SH-SY5Y (cell line): Measurements from ENCODE around the gene ITFG1.

Source experiments
- GATA2 ChIP-seq: IDR thresholded peaks from 2 replicates; pipeline ENCODE4 v1.6.1; 2011; ENCODE audit warnings: mild to moderate bottlenecking, low read depth, low read length
- GATA3 ChIP-seq: IDR thresholded peaks from 2 replicates; pipeline ENCODE4 v1.6.1; 2011; ENCODE audit warnings: low read depth, mild to moderate bottlenecking, low read length, moderate library complexity

Gene ITFG1

DNA sequence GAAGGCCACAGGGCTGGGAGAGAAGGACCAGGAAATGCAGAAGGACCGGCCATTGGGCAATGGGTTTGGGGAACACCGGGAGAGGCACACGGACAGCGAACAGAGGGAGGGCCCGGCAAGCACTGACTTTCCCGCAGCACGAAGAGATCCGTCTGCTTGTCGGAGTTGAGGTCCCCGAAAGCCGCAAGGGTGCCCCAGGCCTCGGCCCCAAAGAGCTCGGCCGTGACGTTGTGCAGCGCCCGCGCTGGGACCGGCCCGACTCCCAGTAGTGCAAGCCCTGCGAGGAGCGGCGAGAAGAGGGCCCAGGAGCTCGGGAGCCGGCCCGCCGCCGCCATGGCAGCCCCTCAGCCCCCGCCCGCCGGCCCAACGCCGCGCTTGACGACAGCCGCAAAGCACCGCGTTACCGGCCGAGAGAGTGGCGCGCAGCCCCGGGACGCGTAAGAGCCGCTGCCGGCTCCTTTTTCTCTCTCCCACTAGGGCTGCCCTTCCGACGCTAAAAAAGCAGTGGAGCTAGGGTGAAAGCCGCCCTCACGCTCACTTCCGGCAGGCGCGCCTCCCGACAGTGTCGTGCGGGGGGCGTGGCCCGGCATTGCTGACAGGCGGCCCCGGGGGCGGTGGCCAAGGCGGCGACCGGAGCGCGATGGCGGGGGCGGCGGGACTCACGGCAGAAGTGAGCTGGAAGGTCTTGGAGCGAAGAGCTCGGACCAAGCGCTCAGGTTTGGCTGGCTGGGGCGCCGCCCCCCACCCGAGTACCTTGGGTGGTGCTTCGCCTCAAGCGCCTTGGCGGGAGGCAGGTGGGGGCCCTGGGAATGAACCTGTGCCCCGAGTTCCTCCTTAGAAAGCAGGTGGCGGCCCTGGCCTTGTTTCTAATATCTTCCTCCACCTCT, at the start of gene ITFG1, which contains the start of gene PHKB:
Gene ITFG1, minus strand, starts transcription at position 353 of the 887 bp plus-strand sequence. Its CDS starts 18 bp downstream, at position 335.
Gene PHKB, plus strand, starts transcription at position 621 of the 887 bp plus-strand sequence. Its CDS starts 20 bp downstream, at position 641.
- TF ChIP-seq GATA3 = no peak
- TF ChIP-seq GATA2 = no peak

DNA sequence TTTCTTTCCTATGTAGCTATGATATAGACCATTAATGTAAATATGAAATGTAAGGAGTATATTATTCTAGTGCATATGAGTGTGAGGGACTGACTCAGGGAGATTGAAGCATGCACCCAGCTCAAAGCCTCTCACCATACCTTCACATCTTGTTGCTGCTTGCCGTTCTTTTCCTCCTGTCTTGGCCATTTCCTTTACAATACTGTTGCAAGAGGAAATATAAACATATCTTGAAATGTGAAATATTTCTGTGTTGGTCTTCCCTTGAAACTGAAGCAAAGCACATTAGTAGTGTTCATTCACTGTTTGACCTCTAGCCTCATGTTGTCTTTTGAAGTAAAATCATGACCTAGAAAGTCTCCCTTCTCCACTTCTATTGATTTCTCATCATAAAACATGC, 46.8 kb upstream of the ITFG1 start:
- TF ChIP-seq GATA3 (no peak), GATA2 (no peak)

DNA sequence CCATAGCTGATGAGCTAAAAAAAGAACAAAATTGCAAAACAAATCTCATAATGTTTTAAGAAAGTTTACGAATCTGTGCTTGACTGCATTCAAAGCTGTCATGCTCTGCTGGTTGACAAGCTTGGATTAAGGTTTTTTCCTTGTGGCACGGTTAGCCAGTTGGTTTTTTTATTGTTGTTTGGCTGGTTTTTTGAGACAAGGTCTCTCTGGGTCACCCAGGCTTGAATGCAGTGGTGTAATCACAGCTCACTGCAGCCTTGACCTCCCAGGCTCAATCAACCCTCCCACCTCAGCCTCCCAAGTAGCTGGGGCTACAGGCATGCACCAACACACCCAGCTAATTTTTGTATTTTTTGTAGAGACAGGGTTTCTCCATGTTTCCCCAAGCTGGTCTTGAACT, 45.9 kb upstream of the ITFG1 start:
- TF ChIP-seq GATA3 = no peak
- TF ChIP-seq GATA2 = no peak

DNA sequence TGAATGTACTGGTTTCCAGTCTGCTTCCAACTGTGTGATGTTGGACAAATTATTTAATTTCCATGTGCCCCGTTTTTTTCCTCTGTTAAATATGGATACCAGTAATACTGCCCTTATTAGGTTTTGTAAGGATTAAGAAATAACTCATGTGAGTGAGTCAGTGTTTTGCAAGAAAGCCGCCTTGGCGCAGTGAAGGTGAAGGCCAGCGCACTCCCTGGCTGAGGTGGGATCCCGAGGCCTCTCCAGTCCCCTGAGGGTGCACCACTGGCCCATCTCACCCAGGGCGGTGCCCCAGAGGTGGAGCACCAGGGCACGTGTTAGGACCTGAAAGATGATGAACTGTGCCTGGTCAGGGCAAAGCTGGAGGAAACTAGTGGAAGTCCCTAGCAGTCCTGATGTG, 43.7 kb upstream of the ITFG1 start:
- TF ChIP-seq GATA3 (no peak), GATA2 (no peak)

DNA sequence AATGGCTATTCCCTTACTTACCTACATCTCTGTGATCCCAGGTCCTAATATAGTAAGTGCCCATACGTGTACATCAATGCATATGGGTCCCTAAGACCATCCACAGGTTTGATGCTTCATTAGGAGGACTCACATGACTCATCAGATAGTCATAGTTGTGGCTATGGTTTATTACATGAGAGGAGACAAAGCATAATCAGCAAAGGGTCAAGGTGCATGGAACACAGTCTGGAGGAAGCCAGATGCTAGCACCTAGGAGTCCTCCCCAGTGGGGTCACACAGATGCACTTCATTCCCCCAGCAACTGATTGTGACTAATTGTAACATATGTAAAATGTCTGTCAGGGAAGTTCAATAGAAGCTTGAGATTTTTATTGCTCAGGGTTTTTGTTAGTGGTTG, 43.1 kb upstream of the ITFG1 start:
- TF ChIP-seq GATA3 = no peak
- no peak for TF ChIP-seq GATA2

DNA sequence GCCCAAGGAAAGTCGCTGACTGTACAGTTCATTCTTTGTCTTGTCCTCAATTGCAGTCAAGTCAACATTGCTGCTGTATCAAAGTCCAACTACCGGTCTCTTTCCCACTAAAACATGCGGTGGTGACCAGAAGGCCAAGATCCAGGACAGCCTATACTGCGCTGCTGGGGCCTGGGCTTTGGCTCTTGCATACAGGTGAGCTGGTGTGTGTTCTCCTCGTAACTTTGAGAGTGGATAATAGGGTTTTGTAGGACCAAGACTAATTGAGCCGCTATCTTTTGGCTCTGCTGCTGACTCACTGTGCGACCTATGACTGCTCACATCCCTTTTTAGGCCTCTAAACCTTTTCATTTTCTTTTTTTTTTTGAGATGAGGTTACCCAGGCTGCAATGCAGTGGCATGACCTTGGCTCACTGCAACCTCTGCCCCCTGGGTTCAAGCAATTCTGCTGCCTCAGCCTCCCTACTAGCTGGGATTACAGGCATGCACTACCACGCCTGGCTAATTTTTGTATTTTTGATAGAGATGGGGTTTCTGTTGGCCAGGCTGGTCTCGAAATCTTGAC, 38.9 kb upstream of the ITFG1 start:
- TF ChIP-seq GATA2 = no peak
- TF ChIP-seq GATA3 = no peak

DNA sequence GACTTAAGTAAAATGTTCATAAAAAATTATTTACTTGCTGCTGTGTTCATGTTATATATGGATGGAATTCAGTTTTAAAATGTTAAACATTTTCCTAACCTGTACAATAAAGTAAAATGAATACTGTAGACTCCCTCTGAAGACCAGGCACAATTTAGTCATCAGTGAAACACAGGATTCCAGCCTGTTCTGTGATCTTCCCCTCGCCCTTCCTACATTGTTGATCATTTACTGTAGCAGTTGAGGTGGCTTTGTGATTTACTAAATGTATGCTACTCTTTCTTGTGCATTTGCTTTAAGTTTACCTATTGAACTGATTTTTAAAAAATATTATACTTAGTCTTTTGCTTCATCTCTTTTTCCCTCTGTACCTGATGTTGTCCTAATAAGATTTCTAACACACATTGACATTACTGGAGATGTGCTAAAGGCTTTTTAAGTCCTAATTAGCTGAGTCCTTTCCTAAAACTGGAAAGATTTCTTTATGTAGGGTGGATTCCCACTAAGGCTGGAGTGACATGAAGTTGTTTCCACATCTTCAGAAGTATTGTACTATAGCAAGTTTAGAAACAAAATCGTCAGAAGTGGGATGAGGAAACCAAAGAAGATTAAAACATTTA, 38.3 kb upstream of the ITFG1 start:
- no peak for TF ChIP-seq GATA2
- TF ChIP-seq GATA3 = no peak

DNA sequence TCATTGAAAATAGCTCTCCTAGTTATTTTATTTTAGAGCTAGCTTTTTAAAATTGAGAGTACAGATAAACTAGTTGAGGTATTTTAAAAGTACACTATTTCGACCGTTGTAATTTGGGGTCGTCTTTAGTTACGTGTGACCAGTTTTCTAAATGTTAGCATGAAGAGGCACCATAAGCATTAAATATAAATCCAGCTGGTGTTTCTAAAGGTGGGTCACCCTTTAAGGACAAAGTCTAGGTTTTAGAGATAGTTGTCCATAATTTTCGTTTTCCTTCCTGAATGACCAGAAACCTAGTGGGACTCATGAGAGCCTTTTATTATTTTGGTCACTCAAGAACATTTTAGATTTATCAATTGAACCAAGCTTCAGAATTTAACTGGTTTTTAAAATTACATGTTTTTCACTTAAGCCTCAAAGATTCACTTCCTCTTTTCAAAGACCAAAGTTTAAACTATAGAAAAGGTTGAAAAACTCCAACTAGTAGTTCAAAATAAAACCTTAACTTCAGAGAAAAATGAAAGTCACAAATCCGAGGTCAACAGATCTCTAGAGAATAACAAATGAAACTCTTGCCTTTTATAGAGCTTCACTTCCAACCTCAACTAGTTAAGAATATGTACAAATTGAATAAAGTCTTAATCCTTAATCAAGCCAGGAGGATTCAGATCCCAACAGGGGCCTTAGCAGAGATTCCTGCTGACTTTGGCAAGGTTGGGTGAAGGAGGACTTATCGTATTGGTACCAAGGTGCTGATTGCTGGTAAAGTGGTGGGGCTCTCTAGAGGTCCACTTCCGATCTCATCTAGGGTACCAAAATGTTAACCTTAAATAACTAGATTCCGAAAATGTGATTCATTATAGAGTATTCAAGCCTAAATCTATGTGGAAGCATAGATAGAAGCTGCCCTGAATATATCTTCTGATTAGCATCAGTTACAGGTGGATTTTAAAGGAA, 32.8 kb upstream of the ITFG1 start:
- TF ChIP-seq GATA3 (no peak), GATA2 (no peak)

DNA sequence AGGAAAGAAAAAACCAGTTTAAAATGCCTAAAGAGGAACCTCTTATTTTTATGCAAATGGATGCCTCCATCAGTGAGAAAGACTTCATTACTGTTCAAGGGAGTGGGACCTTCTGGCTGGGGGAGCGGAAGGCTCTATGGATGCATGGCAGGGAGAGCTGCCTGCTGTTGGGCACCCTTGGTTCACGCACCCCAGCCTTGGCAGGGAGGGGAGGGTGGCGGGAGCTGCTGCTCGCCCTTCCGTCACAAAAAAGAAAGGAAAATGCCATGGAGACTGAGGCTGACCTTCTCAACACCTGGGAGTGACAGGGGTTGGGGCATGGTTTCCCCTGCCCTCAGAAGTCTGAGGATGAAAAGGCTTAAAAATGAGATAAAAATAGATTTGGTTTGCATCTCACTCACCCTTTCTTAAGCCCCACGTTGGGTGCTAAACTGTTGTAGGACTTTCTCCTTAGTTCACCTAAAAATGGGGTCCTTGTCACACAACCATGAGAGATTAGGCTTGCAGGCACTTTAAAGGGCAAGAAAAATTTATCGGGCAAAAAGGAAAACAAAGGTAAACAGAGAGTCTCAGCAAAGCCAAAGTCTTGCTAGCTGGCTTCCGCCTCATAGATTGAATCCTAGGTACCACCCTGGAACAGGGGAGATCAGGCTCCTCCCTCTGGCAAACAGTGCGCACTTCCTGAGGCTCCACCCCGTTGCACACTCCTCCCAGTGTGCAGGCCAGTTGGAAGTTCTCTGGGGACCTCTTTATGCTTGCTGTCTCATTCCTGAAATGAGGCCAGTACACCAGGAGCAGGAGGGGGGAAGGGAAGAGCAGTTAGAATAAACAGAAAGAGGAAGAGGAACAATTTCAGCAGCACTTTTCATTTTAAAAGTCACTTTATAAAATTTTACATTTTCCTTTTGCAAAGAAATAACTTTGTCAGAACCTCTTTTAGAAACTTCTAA, 31.8 kb upstream of the ITFG1 start:
- TF ChIP-seq GATA3 (no peak), GATA2 (no peak)

DNA sequence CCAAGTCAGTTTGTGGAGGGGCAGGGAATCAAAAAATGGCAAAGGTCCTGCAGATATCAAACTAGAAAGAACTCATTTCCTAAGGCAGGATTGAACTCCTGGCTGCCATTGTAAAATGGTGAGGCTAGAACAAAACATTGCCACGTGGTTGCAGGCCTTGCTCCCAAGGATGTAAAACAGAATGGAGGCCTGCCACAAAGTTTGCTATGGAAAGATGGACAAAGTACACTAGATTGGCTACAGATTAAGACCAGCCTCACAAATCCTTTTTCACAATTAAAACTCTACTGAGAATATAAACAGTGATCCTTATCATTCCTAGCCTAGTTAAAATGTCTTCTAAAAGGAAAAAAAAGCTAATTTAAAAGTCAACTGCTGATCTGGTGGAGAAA, 31.2 kb upstream of the ITFG1 start:
- no peak for TF ChIP-seq GATA2
- no peak for TF ChIP-seq GATA3

DNA sequence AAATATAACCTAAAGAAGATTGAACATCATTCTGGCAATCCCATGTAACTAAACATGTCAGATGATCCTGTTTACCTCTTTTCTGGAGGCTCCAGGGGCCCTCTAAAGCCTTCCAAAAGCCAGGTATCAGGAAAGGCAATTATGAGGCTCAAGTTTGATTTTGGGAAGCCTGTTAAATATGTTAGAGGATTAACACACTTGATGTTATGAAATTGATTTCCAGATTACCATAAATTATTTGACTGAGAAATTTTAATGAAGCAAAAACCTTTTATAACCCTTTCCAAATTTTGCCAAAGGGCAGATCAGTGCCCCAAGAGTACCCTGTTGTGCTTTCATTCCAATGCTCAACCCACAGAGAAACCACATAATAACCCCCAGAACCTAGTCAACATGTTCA, 29.6 kb upstream of the ITFG1 start:
- TF ChIP-seq GATA2 (no peak), GATA3 (no peak)

DNA sequence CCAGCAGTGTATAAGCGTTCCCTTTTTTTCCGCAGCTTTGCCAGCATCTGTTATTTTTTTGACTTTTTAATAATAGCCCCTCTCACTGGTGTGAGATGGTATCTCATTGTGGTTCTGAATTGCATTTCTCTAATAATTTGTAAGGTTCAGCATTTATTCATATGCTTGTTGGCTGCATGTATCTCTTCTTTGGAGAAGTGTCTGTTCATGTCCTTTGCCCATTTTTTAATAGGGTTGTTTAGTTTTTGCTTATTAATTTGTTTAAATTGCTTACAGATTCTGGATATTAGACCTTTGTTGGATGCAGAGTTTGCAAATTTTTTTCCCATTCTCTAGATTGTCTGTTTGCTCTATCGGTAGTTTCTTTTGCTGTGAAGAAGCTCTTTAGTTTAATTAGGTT, 27.2 kb upstream of the ITFG1 start:
- TF ChIP-seq GATA2 (no peak), GATA3 (no peak)

DNA sequence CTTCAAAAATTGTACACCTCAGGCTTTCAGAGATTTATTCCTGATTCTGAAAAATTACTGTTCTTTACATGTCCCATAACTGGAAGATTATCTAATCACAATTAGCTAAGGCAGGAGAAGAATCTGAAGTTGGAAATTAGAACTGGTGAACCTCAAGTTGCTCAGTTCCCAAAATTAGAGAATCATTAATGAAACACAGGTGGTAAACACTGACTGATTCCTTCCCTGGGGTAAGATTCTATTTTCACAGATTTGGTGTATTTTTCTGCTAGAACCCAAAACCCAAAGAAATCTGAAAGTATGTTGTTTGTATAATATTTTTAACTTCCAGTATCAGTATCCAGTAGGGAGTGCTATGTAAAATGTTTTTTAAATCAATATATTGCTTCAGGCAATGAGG, 26.0 kb upstream of the ITFG1 start:
- TF ChIP-seq GATA3 = no peak
- TF ChIP-seq GATA2 = no peak

DNA sequence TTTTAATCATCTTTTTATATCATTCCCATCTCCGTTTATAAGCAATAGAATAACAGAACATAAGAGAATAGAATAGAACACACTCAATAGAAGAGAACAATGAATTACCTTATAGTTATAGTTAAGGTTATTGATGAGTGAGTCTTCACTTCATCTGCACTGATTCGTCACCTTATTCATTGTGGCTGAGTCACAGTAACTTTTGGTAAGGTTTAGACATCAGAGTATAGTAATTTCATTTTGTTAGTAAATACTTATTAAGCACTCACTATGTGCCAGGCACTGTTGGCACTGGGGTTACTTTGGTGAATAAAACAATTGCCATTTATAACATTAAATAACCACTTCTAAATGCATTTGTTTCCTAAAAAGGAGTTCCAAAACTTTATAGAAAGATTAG, 22.8 kb upstream of the ITFG1 start:
- no peak for TF ChIP-seq GATA3
- TF ChIP-seq GATA2 = no peak
